Central memory CD8-positive, alpha-beta T cell (primary cell): ENCODE results near the gene OSBP.
"Not testable (repeated sequence)": the region's sequence is repeated elsewhere in the genome, so short reads cannot be mapped to it uniquely, and the experiment has no call there.

Source experiments
- ATAC-seq: fragments of 150-1000 bp; cut with Tn5 transposase; replicated peaks from 2 replicates; pipeline ENCODE4 v1.10.0; 2022; ENCODE audit warnings: mild to moderate bottlenecking, moderate FRiP score, moderate number of reproducible peaks; ENCODE audit not compliant: poor library complexity, severe bottlenecking; ENCODE audit errors: extremely low read depth
- DNase-seq, 2 donors: peaks; one replicate each; pipeline ENCODE4 v3.0.0; 2021; ENCODE audit warnings: low spot score in 2 of 2
- H3K27ac Mint-ChIP-seq: one replicate; pipeline ENCODE4 v1.8.0; 2022; ENCODE audit warnings: low read depth, mild to moderate bottlenecking, moderate library complexity, mixed read lengths
- H3K27me3 Mint-ChIP-seq: one replicate; pipeline ENCODE4 v1.8.0; 2022; ENCODE audit warnings: mixed read lengths
- H3K36me3 Mint-ChIP-seq: one replicate; pipeline ENCODE4 v1.8.0; 2022; ENCODE audit warnings: mild to moderate bottlenecking, moderate library complexity, mixed read lengths; ENCODE audit not compliant: insufficient read depth
- H3K4me1 Mint-ChIP-seq: one replicate; pipeline ENCODE4 v1.8.0; 2022; ENCODE audit warnings: mixed read lengths
- H3K4me3 Mint-ChIP-seq: one replicate; pipeline ENCODE4 v1.8.0; 2022; ENCODE audit warnings: mild to moderate bottlenecking, moderate library complexity, mixed read lengths
- H3K9me3 Mint-ChIP-seq: one replicate; pipeline ENCODE4 v1.8.0; 2022; ENCODE audit warnings: mixed read lengths

OSBP gene, protein sequence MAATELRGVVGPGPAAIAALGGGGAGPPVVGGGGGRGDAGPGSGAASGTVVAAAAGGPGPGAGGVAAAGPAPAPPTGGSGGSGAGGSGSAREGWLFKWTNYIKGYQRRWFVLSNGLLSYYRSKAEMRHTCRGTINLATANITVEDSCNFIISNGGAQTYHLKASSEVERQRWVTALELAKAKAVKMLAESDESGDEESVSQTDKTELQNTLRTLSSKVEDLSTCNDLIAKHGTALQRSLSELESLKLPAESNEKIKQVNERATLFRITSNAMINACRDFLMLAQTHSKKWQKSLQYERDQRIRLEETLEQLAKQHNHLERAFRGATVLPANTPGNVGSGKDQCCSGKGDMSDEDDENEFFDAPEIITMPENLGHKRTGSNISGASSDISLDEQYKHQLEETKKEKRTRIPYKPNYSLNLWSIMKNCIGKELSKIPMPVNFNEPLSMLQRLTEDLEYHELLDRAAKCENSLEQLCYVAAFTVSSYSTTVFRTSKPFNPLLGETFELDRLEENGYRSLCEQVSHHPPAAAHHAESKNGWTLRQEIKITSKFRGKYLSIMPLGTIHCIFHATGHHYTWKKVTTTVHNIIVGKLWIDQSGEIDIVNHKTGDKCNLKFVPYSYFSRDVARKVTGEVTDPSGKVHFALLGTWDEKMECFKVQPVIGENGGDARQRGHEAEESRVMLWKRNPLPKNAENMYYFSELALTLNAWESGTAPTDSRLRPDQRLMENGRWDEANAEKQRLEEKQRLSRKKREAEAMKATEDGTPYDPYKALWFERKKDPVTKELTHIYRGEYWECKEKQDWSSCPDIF

GRCh38 chr11:59615637-59616395 lies at the start of gene OSBP:
OSBP (minus strand) TSS chr11:59615774; CDS start chr11:59615664, 110 bp downstream.
- ATAC-seq (peak; percentile 86), DNase-seq (peak; percentile 94 to 99)
- Mint-ChIP-seq H3K36me3 (peaks cover 19% of the 10 kb centered on the region), H3K4me1 (peaks cover 39% of the 10 kb centered on the region), H3K27me3 (no peaks in the 10 kb centered on the region), H3K4me3 (peak within 1 kb of the TSS; percentile 92), H3K9me3 (no peaks in the 10 kb centered on the region), H3K27ac (peak within 1 kb of the TSS; percentile 81)

DNA sequence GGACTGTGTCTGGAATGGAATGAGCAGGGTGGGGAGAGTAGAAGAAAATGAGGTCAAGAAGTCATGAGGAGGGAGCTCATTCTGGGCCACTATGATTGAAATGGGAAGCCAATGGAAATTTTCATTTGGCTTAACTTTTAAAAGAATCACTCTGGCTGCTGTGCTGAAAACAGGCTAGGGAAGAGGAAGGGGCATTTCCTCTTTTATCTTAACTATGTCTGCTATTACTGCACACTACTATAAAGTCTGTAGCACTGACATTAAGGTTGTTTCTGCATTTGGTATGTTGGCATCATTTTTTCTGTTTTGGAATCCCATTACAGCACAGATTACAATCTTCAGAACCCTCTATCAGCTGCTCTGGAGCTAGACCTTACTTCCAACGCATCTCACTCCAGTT lies 45.0 kb upstream of the OSBP start:
- Mint-ChIP-seq H3K36me3 (peaks cover 52% of the 10 kb centered on the region), H3K27ac (peak overlapping the region; percentile 30), H3K4me3 (no peak overlapping the region), H3K9me3 (no peaks in the 10 kb centered on the region), H3K27me3 (no peaks in the 10 kb centered on the region), H3K4me1 (peaks cover 29% of the 10 kb centered on the region)
- ATAC-seq (no peak), DNase-seq (no peak)

DNA sequence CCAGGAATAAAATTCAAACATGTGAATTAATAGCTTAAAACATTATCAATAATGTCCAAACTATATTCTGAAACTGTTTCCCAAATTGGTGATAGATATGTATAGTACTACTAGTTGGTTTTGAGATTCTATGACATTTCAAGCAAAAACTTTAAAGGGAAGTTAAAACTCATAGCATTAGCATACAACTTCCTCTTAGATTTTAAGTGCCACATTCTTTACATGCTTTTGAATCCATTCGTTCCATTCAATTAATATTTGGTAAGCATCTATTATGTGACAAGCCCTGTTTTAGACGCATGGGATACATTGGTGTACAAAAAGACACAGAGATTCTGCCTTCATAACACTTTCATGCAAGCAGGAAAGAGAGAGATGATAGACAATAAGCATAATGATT lies 44.4 kb upstream of the OSBP start:
- DNase-seq (no peak), ATAC-seq (no peak)
- Mint-ChIP-seq H3K27ac (peak overlapping the region; percentile 30), H3K4me3 (no peak overlapping the region), H3K9me3 (no peaks in the 10 kb centered on the region), H3K36me3 (peaks cover 53% of the 10 kb centered on the region), H3K4me1 (peaks cover 23% of the 10 kb centered on the region), H3K27me3 (no peaks in the 10 kb centered on the region)

- H3K27ac Mint-ChIP-seq: peak overlapping the region; percentile 72
- H3K4me1 Mint-ChIP-seq: peaks cover 13% of the 10 kb centered on the region
- no peak overlapping the region for H3K4me3 Mint-ChIP-seq
- H3K36me3 Mint-ChIP-seq: peaks cover 62% of the 10 kb centered on the region
- no peaks in the 10 kb centered on the region for H3K9me3 Mint-ChIP-seq
- DNase-seq: no peak
- no peaks in the 10 kb centered on the region for H3K27me3 Mint-ChIP-seq
- no peak for ATAC-seq
Observed at GRCh38 chr11:59658036-59658435, 42.5 kb upstream of the OSBP start.

GRCh38 chr11:59654893-59655292 lies 39.3 kb upstream of the OSBP start:
- DNase-seq (no peak), ATAC-seq (no peak)
- no peak overlapping the region for H3K4me3 Mint-ChIP-seq
- H3K36me3 Mint-ChIP-seq: peaks cover 86% of the 10 kb centered on the region
- peaks cover under 1% of the 10 kb centered on the region for H3K4me1 Mint-ChIP-seq
- no peaks in the 10 kb centered on the region for H3K9me3 Mint-ChIP-seq
- H3K27ac Mint-ChIP-seq: no peak overlapping the region
- H3K27me3 Mint-ChIP-seq: no peaks in the 10 kb centered on the region

DNA sequence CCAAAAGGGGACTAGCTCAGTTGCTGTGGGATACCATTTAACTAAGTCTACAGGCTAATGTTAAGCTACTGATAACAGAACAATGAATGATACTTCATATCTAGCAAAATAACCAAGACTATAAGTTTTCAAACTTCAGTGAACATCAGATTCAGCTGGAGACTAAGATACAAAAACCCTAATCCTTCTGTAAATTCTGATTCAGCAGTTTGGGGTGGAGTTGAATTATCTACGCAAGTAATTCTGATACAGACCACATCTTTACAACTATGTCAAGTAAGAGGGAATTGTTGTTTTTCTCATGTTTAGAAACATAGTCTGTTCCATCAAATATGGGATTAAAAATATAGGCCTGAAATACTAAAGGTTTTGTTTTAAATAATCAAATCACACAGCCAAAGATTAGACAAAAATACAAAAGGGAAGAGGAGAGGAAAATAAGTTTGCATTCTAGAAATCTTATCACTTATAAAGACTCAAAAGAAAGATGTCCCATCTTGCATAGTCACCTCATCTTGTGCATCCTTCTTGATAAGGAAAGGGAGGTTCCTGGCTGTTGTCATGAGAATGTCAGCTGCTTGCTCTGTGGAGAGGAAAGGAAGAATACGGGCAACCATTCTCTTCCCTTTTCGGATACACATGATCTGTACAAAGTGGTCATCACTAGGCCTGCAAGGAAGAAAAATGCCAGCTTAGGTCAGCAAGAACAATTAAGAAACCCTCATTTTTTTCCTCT lies 31.8 kb upstream of the OSBP start:
- H3K4me1 Mint-ChIP-seq: no peaks in the 10 kb centered on the region
- no peak for ATAC-seq
- H3K27ac Mint-ChIP-seq: no peak overlapping the region

GRCh38 chr11:59644528-59644927 lies 29.0 kb upstream of the OSBP start:
- H3K27ac Mint-ChIP-seq: no peak overlapping the region
- H3K27me3 Mint-ChIP-seq: no peaks in the 10 kb centered on the region
- DNase-seq (no peak), ATAC-seq (no peak)
- H3K9me3 Mint-ChIP-seq: no peaks in the 10 kb centered on the region
- H3K4me3 Mint-ChIP-seq: no peak overlapping the region
- H3K4me1 Mint-ChIP-seq: no peaks in the 10 kb centered on the region
- peaks cover 83% of the 10 kb centered on the region for H3K36me3 Mint-ChIP-seq

More for the DNA sequence above, 31.8 kb upstream of the OSBP start:
- no peaks in the 10 kb centered on the region for H3K27me3 Mint-ChIP-seq
- peaks cover 83% of the 10 kb centered on the region for H3K36me3 Mint-ChIP-seq
- no peak for DNase-seq
- no peak overlapping the region for H3K4me3 Mint-ChIP-seq
- no peaks in the 10 kb centered on the region for H3K9me3 Mint-ChIP-seq

DNA sequence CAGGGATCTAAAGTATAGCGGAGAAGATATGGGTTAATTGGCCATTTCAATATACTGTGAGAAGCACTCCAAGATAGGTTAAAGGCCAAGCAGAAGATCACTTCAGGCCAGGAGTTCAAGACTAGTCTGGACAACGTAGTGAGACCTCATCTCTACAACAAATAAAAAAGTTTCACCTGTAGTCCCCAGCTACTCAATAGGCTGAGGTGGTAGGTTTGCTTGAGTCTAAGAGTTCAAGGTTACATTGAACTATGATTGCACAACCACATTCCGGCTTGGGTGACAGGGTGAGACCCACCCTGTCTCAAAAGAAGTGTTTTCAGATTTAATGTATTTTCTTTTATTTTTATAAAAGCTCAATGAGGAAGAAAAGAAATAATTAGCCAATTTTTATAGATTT lies 27.8 kb upstream of the OSBP start:
- DNase-seq (no peak), ATAC-seq (no peak)
- Mint-ChIP-seq H3K4me3 (no peak overlapping the region), H3K36me3 (peaks cover 82% of the 10 kb centered on the region), H3K9me3 (no peaks in the 10 kb centered on the region), H3K27ac (no peak overlapping the region), H3K4me1 (no peaks in the 10 kb centered on the region), H3K27me3 (no peaks in the 10 kb centered on the region)

DNA sequence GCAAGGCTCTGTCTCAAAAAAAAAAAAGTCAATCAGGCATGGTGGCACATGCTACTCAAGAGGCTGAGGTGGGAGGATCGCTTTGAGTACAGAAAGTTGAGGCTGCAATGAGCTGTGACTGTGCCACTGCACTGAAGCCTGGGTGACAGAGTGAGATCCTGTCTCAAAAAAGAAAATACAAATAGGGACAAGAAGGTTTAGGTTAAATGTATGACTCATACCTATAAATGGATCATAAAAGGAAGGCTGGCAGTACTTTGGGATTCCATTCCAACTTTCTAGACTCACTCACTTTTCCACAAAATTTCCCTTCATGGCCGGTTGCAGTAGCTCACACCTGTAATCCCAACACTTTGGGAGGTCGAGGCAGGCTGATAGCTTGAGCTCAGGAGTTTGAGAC lies 25.6 kb upstream of the OSBP start:
- Mint-ChIP-seq H3K27me3 (no peaks in the 10 kb centered on the region), H3K4me3 (no peak overlapping the region), H3K27ac (no peak overlapping the region), H3K36me3 (peaks cover 80% of the 10 kb centered on the region), H3K4me1 (no peaks in the 10 kb centered on the region), H3K9me3 (no peaks in the 10 kb centered on the region)
- ATAC-seq (no peak), DNase-seq (no peak)

- Mint-ChIP-seq H3K36me3 (no peaks in the 10 kb centered on the region), H3K4me1 (no peaks in the 10 kb centered on the region), H3K4me3 (no peak overlapping the region), H3K27me3 (no peaks in the 10 kb centered on the region), H3K9me3 (no peaks in the 10 kb centered on the region), H3K27ac (no peak overlapping the region)
- ATAC-seq (no peak), DNase-seq (no peak)
Observed at GRCh38 chr11:59630493-59630892, 14.9 kb upstream of the OSBP start.

DNA sequence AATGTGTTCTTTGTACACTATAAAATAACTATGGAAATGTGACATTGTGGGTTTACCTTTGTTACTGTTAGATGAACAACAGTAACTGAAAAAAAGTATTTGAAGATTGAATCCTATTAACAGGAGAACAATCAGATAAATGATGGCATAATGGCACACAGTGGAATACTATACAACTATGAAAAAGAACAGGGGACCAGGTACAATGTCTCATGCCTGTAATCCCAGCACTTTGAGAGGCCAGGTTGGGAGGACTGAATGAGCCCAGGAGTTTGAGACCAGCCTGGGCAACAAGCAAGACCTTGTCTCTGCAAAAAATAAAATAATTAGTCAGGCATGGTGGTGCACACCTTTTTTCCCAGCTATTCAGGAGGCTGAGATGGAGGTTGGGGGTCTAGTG lies 14.4 kb upstream of the OSBP start:
- H3K36me3 Mint-ChIP-seq: no peaks in the 10 kb centered on the region
- H3K27me3 Mint-ChIP-seq: no peaks in the 10 kb centered on the region
- DNase-seq (no peak), ATAC-seq (no peak)
- no peak overlapping the region for H3K27ac Mint-ChIP-seq
- no peaks in the 10 kb centered on the region for H3K9me3 Mint-ChIP-seq
- H3K4me1 Mint-ChIP-seq: no peaks in the 10 kb centered on the region
- no peak overlapping the region for H3K4me3 Mint-ChIP-seq

- not testable (repeated sequence) for ATAC-seq, H3K4me1 Mint-ChIP-seq, H3K4me3 Mint-ChIP-seq, H3K27ac Mint-ChIP-seq, H3K36me3 Mint-ChIP-seq, DNase-seq, H3K9me3 Mint-ChIP-seq, H3K27me3 Mint-ChIP-seq
Observed at GRCh38 chr11:59626969-59627368, 11.4 kb upstream of the OSBP start.
